Fibroblast of lung (primary cell): ENCODE measurements around the gene KCTD6. TPM values are rescaled to one million over a fixed set of nuclear protein-coding genes. Genes with fewer than 3 reads are reported as not detected.

Experiments used
- DNase-seq, 2 donors: peaks; one replicate each; pipeline versions ENCODE4 v3.0.0 to v3.0.0-alpha.2; 2010; ENCODE audit warnings: low read depth in 2 of 2
- H2AFZ ChIP-seq: 2 replicates; pipeline ENCODE4 v1.5.1; 2012; ENCODE audit warnings: low read length, control low read depth, inconsistent platforms
- H3K27ac ChIP-seq: 2 replicates; pipeline ENCODE4 v1.5.1; 2011; ENCODE audit warnings: low read length, control low read depth; ENCODE audit not compliant: insufficient read depth
- H3K27me3 ChIP-seq: 2 replicates; pipeline ENCODE4 v1.5.1; 2011; ENCODE audit warnings: mild to moderate bottlenecking, low read length; ENCODE audit not compliant: control insufficient read depth, insufficient read depth
- H3K36me3 ChIP-seq: 2 replicates; pipeline ENCODE4 v1.5.1; 2011; ENCODE audit warnings: low read length; ENCODE audit not compliant: control insufficient read depth, insufficient read depth
- H3K4me1 ChIP-seq: 2 replicates; pipeline ENCODE4 v1.5.1; 2011; ENCODE audit warnings: low read length; ENCODE audit not compliant: control insufficient read depth, insufficient read depth; ENCODE audit errors: extremely low read depth
- H3K4me2 ChIP-seq: 2 replicates; pipeline ENCODE4 v1.5.1; 2011; ENCODE audit warnings: low read length, control low read depth; ENCODE audit not compliant: insufficient read depth; ENCODE audit errors: extremely low read depth
- H3K4me3 ChIP-seq, 4 experiments: fragments of 200-600 bp in 1 of 4; sonication (generic) in 1 of 4; replicated peaks in 1 of 4; 2 replicates each; pipeline ENCODE4 v1.5.1; 2011 to 2016; ENCODE audit warnings: low read length in 4 of 4, low read depth in 3 of 4, mild to moderate bottlenecking in 3 of 4, control low read depth in 2 of 4, inconsistent platforms in 1 of 4, mixed read lengths in 1 of 4; ENCODE audit not compliant: insufficient read depth in 1 of 4; ENCODE audit errors: control extremely low read depth in 1 of 4
- H3K79me2 ChIP-seq: 2 replicates; pipeline ENCODE4 v1.5.1; 2012; ENCODE audit warnings: mild to moderate bottlenecking, low read length, inconsistent platforms; ENCODE audit not compliant: control insufficient read depth, insufficient read depth
- H3K9ac ChIP-seq: 2 replicates; pipeline ENCODE4 v1.5.1; 2011; ENCODE audit warnings: mild to moderate bottlenecking, low read length, control low read depth; ENCODE audit not compliant: insufficient read depth
- H3K9me3 ChIP-seq: 2 replicates; pipeline ENCODE4 v1.5.1; 2012; ENCODE audit warnings: low read depth, low read length; ENCODE audit not compliant: control insufficient read depth, insufficient read depth
- H4K20me1 ChIP-seq: 2 replicates; pipeline ENCODE4 v1.5.1; 2011; ENCODE audit warnings: low read length; ENCODE audit not compliant: control insufficient read depth, insufficient read depth; ENCODE audit errors: extremely low read depth
- CTCF ChIP-seq, 2 donors: IDR thresholded peaks in 1 of 2; conservative IDR thresholded peaks in 1 of 2; 1 replicate in 1 of 2; 2 replicates in 1 of 2; pipeline ENCODE4 v1.5.1; 2011 to 2012; ENCODE audit warnings: low read length in 2 of 2, control low read depth in 1 of 2, inconsistent platforms in 1 of 2, low read depth in 1 of 2, mild to moderate bottlenecking in 1 of 2
- EZH2 ChIP-seq: IDR thresholded peaks from 2 replicates; pipeline ENCODE4 v1.5.1; 2012; ENCODE audit warnings: low read length, control low read depth, mild to moderate bottlenecking; ENCODE audit errors: missing control alignments
- polyA plus RNA-seq, 2 donors: library from polyadenylated mRNA; depleted of rRNA in 1 of 2; stranded (reverse) in 1 of 2; unstranded in 1 of 2; fragments of >200 nt; gene quantifications; 2 replicates each; pipeline ENCODE4 v1.2.1, GENCODE V29; 2011 to 2012; ENCODE audit warnings: missing spikeins in 1 of 2
- total RNA-seq: library from RNA; depleted of rRNA; stranded (reverse); fragments of >200 nt; gene quantifications from 2 replicates; pipeline ENCODE4 v1.2.1, GENCODE V29; 2014

Gene KCTD6
- total and polyA plus RNA-seq, 2 donors (not counting 1 experiment from before 2014, with no cell fraction given): 10.2 to 14.8 TPM

DNA sequence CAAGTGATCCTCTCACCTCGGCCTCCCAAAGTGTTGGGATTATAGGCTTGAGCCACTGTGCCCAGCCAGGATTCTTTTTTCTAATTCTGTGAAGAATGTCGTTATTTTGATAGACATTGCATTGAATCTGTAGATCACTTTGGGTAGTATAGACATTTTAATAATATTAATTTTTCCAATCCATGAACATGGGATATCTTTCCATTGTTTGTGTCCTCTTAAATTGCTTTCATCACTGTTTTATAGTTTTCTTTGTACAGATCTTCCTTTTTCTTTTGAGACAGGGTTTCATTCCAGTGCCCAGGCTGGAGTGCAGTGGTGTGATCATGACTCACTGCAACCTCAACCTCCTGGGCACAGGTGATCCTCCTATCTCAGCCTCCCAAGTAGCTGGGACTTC, 11.6 kb upstream of the KCTD6 start:
- H3K27me3 ChIP-seq: peaks cover 3% of the 10 kb centered on the region
- H3K79me2 ChIP-seq: no peaks in the 10 kb centered on the region
- no peak overlapping the region for H3K27ac ChIP-seq
- H3K9ac ChIP-seq: no peak overlapping the region
- no peak overlapping the region for H2AFZ ChIP-seq
- DNase-seq: no peak
- no peak overlapping the region for H3K4me3 ChIP-seq
- H3K4me1 ChIP-seq: no peaks in the 10 kb centered on the region
- no peaks in the 10 kb centered on the region for H4K20me1 ChIP-seq
- H3K4me2 ChIP-seq: no peak overlapping the region
- no peak for TF ChIP-seq CTCF (conservative IDR thresholded peaks at IDR 0.05 in 1 of 2, IDR thresholded peaks at IDR 0.05 in 1 of 2; ENCODE audit: low read depth in 1 of 2, low read length in 2 of 2)
- TF ChIP-seq EZH2: no peak
- H3K9me3 ChIP-seq: no peaks in the 10 kb centered on the region
- no peaks in the 10 kb centered on the region for H3K36me3 ChIP-seq

DNA sequence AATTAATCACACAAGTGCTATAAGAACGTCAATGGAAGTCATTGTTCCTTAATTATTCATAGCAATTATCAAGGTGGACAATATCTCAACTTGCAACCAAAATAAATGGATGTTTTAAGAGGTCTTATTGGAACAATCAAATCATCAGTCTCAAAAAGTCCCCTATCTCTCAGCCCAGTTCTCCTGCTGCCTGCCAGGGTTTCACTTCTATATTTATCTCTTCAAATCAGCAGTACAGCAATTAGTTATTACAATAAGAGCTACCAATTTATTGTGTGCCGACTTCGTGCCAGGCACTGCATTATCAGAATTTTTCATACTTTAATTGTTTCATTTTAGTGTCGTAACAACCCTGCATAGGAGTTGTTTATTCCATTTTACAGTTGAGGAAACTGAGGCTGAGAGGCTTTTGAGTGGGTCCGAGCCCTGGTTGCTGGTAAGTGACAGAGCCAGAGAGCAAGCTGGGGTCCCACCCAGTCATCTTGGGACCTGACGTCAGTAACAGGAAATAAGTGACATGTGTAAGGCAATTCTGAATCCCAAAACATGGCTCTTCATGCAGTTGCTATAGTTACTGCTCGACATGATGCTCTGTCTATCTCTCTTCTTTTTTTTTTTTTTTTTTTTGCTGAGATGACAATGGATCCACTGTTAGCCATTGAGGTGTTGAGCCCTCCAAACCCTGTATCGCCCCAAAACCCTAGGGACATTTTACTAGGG, 8.8 kb upstream of the KCTD6 start:
- Histone ChIP-seq H3K4me3 (no peak overlapping the region), H3K4me1 (peaks cover 7% of the 10 kb centered on the region), H2AFZ (no peak overlapping the region), H4K20me1 (no peaks in the 10 kb centered on the region), H3K27ac (no peak overlapping the region), H3K9me3 (no peaks in the 10 kb centered on the region), H3K79me2 (no peaks in the 10 kb centered on the region), H3K36me3 (no peaks in the 10 kb centered on the region), H3K4me2 (no peak overlapping the region), H3K9ac (no peak overlapping the region), H3K27me3 (peaks cover 3% of the 10 kb centered on the region)
- TF ChIP-seq EZH2 (no peak), CTCF (conservative IDR thresholded peaks at IDR 0.05 in 1 of 2, IDR thresholded peaks at IDR 0.05 in 1 of 2; ENCODE audit: low read depth in 1 of 2, low read length in 2 of 2) (no peak)
- no peak for DNase-seq

DNA sequence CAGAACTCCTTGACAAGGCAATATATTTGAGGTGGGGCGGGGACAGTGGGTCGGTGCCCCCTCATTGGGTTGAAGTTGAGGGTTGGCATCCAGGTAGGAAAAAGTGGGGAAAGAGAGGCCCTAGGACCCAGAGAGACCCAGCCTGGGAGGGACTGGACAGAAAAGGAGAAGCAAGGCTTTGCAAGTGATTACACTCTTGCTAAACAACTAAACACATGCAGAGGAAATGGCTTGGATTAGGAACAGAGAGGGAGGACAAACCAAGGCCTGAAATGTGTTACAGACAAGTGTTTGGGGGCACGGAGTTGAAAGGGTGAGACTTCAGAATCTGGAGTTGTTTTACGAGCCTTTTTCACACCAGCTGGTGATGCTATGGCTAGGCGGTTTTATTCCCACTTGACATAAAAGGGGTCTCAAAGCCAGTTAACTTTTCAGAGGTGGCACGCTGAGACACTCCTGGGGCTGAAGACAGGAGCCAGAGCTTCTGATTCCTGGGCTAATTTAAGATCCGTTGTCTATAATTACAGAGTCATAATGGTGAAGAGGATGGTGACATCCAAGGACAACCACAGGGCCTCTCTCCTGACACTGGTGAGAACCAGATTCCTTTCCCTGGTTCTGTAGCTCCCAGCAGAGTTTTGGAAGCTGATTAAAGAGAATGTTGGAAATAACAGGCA, 7.7 kb upstream of the KCTD6 start:
- Histone ChIP-seq H3K27ac (no peak overlapping the region), H3K9ac (no peak overlapping the region), H3K27me3 (peaks cover under 1% of the 10 kb centered on the region), H3K79me2 (no peaks in the 10 kb centered on the region), H3K4me3 (no peak overlapping the region), H2AFZ (peak overlapping the region; percentile 4), H3K9me3 (no peaks in the 10 kb centered on the region), H3K4me2 (no peak overlapping the region), H3K4me1 (peaks cover 7% of the 10 kb centered on the region), H3K36me3 (no peaks in the 10 kb centered on the region), H4K20me1 (no peaks in the 10 kb centered on the region)
- TF ChIP-seq EZH2 (no peak), CTCF (conservative IDR thresholded peaks at IDR 0.05 in 1 of 2, IDR thresholded peaks at IDR 0.05 in 1 of 2; ENCODE audit: low read depth in 1 of 2, low read length in 2 of 2) (no peak)
- no peak for DNase-seq
